Tongue (tissue), 2 donors: ENCODE results near the gene CACNB2. TPM values are rescaled to one million over a fixed set of nuclear protein-coding genes. Genes with fewer than 3 reads are reported as not detected.
"Not testable (repeated sequence)": the region's sequence is repeated elsewhere in the genome, so short reads cannot be mapped to it uniquely, and the experiment has no call there.

Experiments
- DNase-seq: peaks from one replicate; pipeline ENCODE4 v3.0.0-alpha.2; 2015
- total RNA-seq: library from RNA; depleted of rRNA; stranded (reverse); fragments of >200 nt; gene quantifications from one replicate; pipeline ENCODE4 v1.2.3, GENCODE V29; 2014

The CACNB2 gene
- total RNA-seq, 1 donor from 2014 or later: 3.3 TPM

- DNase-seq: no peak
Observed at GRCh38 chr10:18523025-18523424, 382.8 kb downstream of the CACNB2 start.

GRCh38 chr10:18523858-18524257 lies 383.6 kb downstream of the CACNB2 start:
- DNase-seq: no peak

GRCh38 chr10:18527687-18528086 lies 387.5 kb downstream of the CACNB2 start:
- peak; percentile 17 for DNase-seq

GRCh38 chr10:18528292-18528691 lies 388.1 kb downstream of the CACNB2 start:
- DNase-seq: no peak

- DNase-seq: no peak
Observed at GRCh38 chr10:18532881-18533535, 392.8 kb downstream of the CACNB2 start.

- no peak for DNase-seq
Observed at GRCh38 chr10:18533896-18534295, 393.7 kb downstream of the CACNB2 start.

GRCh38 chr10:18539335-18539734 lies 399.1 kb downstream of the CACNB2 start:
- no peak for DNase-seq

- no peak for DNase-seq
Observed at GRCh38 chr10:18540195-18540594, 400.0 kb downstream of the CACNB2 start.

- DNase-seq: peak; percentile 15
Observed at GRCh38 chr10:18542832-18543231, 402.6 kb downstream of the CACNB2 start.

- DNase-seq: peak; percentile 15
Observed at GRCh38 chr10:18545621-18546305, 405.5 kb downstream of the CACNB2 start.

GRCh38 chr10:18549105-18549504 lies 408.9 kb downstream of the CACNB2 start:
- no peak for DNase-seq

- no peak for DNase-seq
Observed at GRCh38 chr10:18551473-18551872, 411.2 kb downstream of the CACNB2 start.

GRCh38 chr10:18554479-18554878 lies 414.3 kb downstream of the CACNB2 start:
- no peak for DNase-seq

- DNase-seq: no peak
Observed at GRCh38 chr10:18556522-18557147, 416.4 kb downstream of the CACNB2 start.

GRCh38 chr10:18557960-18558359 lies 417.7 kb downstream of the CACNB2 start:
- DNase-seq: no peak

GRCh38 chr10:18561861-18562551 lies 421.8 kb downstream of the CACNB2 start:
- no peak for DNase-seq

GRCh38 chr10:18563003-18563726 lies 422.9 kb downstream of the CACNB2 start:
- DNase-seq: no peak

GRCh38 chr10:18565006-18565405 lies 424.8 kb downstream of the CACNB2 start:
- no peak for DNase-seq

GRCh38 chr10:18566177-18566576 lies 426.0 kb downstream of the CACNB2 start:
- no peak for DNase-seq

GRCh38 chr10:18567343-18567856 lies 427.2 kb downstream of the CACNB2 start:
- no peak for DNase-seq

- not testable (repeated sequence) for DNase-seq
Observed at GRCh38 chr10:18570386-18570785, 430.2 kb downstream of the CACNB2 start.

- DNase-seq: no peak
Observed at GRCh38 chr10:18571076-18571475, 430.9 kb downstream of the CACNB2 start.
